ENCODE data around the gene CD4. TPM values are rescaled to one million over a fixed set of nuclear protein-coding genes. Genes with fewer than 3 reads are reported as not detected.
A peak's percentile ranks its signal among the peaks of the same experiment; 100 is the strongest.

CD4 gene
- total and polyA plus RNA-seq, 12 donors: 2.4 to 52.8 (median 24.3) TPM

GRCh38 chr12:6768437-6768914, 20.9 kb upstream of the CD4 start:
- peak overlapping the region in 2 of 5 donors; percentile 56 to 89 for H3K27ac ChIP-seq
- intact Hi-C loops (cut with DNase I): no loop called here
- 42 to 60% (median 52%) methylated on average over 4 to 6 of the region's 6 CpGs for WGBS, 4 donors

GRCh38 chr12:6768990-6769389, 20.3 kb upstream of the CD4 start:
- no peaks in the 10 kb centered on the region for H3K27me3 ChIP-seq
- H3K4me3 ChIP-seq: peak overlapping the region in 1 of 4 donors; percentile 98
- TF ChIP-seq CTCF (IDR thresholded peaks at IDR 0.05) (no peak), POLR2A (IDR thresholded peaks at IDR 0.05) (no peak)
- peaks cover 0 to 10% of the 10 kb centered on the region in 2 donors for H3K36me3 ChIP-seq (replicated peaks in 1 of 2)
- H3K9me3 ChIP-seq (replicated peaks in 1 of 3): no peaks in the 10 kb centered on the region
- WGBS, 4 donors: 64 to 88% (median 68%) methylated on average over 6 of the region's 6 CpGs
- H3K4me1 ChIP-seq (replicated peaks in 1 of 2): peaks cover 18 to 41% of the 10 kb centered on the region in 2 donors
- intact Hi-C loops (cut with DNase I): no loop called here
- peak in 3 of 7 donors; percentile 37 to 82 (median 40) for DNase-seq
- H3K27ac ChIP-seq: peak overlapping the region in 2 of 5 donors; percentile 56 to 89

More at GRCh38 chr12:6768437-6768914, 20.9 kb upstream of the CD4 start:
- Histone ChIP-seq H3K9me3 (replicated peaks in 1 of 3) (no peaks in the 10 kb centered on the region), H3K27me3 (no peaks in the 10 kb centered on the region), H3K4me1 (replicated peaks in 1 of 2) (peaks cover 23 to 46% of the 10 kb centered on the region in 2 donors), H3K36me3 (replicated peaks in 1 of 2) (peaks cover 0 to 10% of the 10 kb centered on the region in 2 donors), H3K4me3 (peak overlapping the region in 1 of 4 donors; percentile 98)
- DNase-seq: peak in 1 of 7 donors; percentile 30
- TF ChIP-seq POLR2A (IDR thresholded peaks at IDR 0.05) (no peak), CTCF (IDR thresholded peaks at IDR 0.05) (no peak)

- H3K27ac ChIP-seq: no peak overlapping the region
- no peaks in the 10 kb centered on the region for H3K9me3 ChIP-seq (replicated peaks in 1 of 3)
- H3K36me3 ChIP-seq (replicated peaks in 1 of 2): peaks cover 0 to 10% of the 10 kb centered on the region in 2 donors
- 64 to 77% (median 69%) methylated on average over 4 of the region's 4 CpGs for WGBS, 4 donors
- TF ChIP-seq POLR2A (IDR thresholded peaks at IDR 0.05) (no peak), CTCF (IDR thresholded peaks at IDR 0.05) (no peak)
- H3K27me3 ChIP-seq: no peaks in the 10 kb centered on the region
- H3K4me3 ChIP-seq: no peak overlapping the region
- DNase-seq: no peak
- intact Hi-C loops (cut with DNase I): no loop called here
- peaks cover 18 to 37% of the 10 kb centered on the region in 2 donors for H3K4me1 ChIP-seq (replicated peaks in 1 of 2)
These were observed 19.7 kb upstream of the CD4 start for GRCh38 chr12:6769666-6770065.

- H3K36me3 ChIP-seq (replicated peaks in 1 of 2): peaks cover 0 to 10% of the 10 kb centered on the region in 2 donors
- DNase-seq: no peak
- H3K9me3 ChIP-seq (replicated peaks in 1 of 3): no peaks in the 10 kb centered on the region
- intact Hi-C loops (cut with DNase I): no loop called here
- no peak overlapping the region for H3K4me3 ChIP-seq
- peak overlapping the region in 1 of 5 donors; percentile 73 for H3K27ac ChIP-seq
- TF ChIP-seq CTCF (IDR thresholded peaks at IDR 0.05) (no peak), POLR2A (IDR thresholded peaks at IDR 0.05) (no peak)
- peaks cover 18 to 33% of the 10 kb centered on the region in 2 donors for H3K4me1 ChIP-seq (replicated peaks in 1 of 2)
- no peaks in the 10 kb centered on the region for H3K27me3 ChIP-seq
- 85 to 95% (median 88%) methylated on average over 10 to 12 of the region's 12 CpGs for WGBS, 4 donors
These were observed 19.2 kb upstream of the CD4 start for GRCh38 chr12:6770094-6770493.

Data from adrenal gland (tissue), 12 donors.